H9 (cell line): ENCODE measurements around the gene OVAAL. TPM values are rescaled to one million over a fixed set of nuclear protein-coding genes. Genes with fewer than 3 reads are reported as not detected.

ENCODE experiments used
- DNase-seq: peaks from one replicate; pipeline ENCODE4 v3.0.0-alpha.2; 2017
- H2AFZ ChIP-seq: one replicate; pipeline ENCODE4 v1.6.1; 2013; ENCODE audit warnings: mild to moderate bottlenecking, low read length, control low read depth, moderate library complexity
- H2AK5ac ChIP-seq: 2 replicates; pipeline ENCODE4 v1.6.1; 2013; ENCODE audit warnings: low read length, control low read depth, mixed read lengths; ENCODE audit not compliant: insufficient read length
- H2BK120ac ChIP-seq: one replicate; pipeline ENCODE4 v1.6.1; 2013; ENCODE audit warnings: low read depth, mild to moderate bottlenecking, low read length, control low read depth, inconsistent platforms; ENCODE audit not compliant: poor library complexity, severe bottlenecking
- H2BK12ac ChIP-seq: 2 replicates; pipeline ENCODE4 v1.6.1; 2013; ENCODE audit warnings: low read length, control low read depth, mixed read lengths, low read depth; ENCODE audit not compliant: insufficient read length
- H2BK15ac ChIP-seq: 2 replicates; pipeline ENCODE4 v1.6.1; 2013; ENCODE audit warnings: low read depth, low read length, control low read depth
- H2BK20ac ChIP-seq: one replicate; pipeline ENCODE4 v1.6.1; 2013; ENCODE audit warnings: low read depth, mild to moderate bottlenecking, low read length, control low read depth, inconsistent platforms; ENCODE audit not compliant: poor library complexity, severe bottlenecking
- H2BK5ac ChIP-seq: 2 replicates; pipeline ENCODE4 v1.6.1; 2013; ENCODE audit warnings: low read length, control low read depth, mixed read lengths; ENCODE audit not compliant: insufficient read length
- H3K14ac ChIP-seq: 2 replicates; pipeline ENCODE4 v1.6.1; 2013; ENCODE audit warnings: low read length, control low read depth; ENCODE audit not compliant: insufficient read depth
- H3K18ac ChIP-seq: 2 replicates; pipeline ENCODE4 v1.6.1; 2013; ENCODE audit warnings: low read depth, mild to moderate bottlenecking, mixed read lengths, low read length, control low read depth; ENCODE audit not compliant: insufficient read length
- H3K23ac ChIP-seq: 2 replicates; pipeline ENCODE4 v1.6.1; 2013; ENCODE audit warnings: low read length, control low read depth, mixed read lengths, low read depth; ENCODE audit not compliant: insufficient read length
- H3K23me2 ChIP-seq: 2 replicates; pipeline ENCODE4 v1.6.1; 2013; ENCODE audit warnings: low read depth, mild to moderate bottlenecking, mixed read lengths, low read length, control low read depth; ENCODE audit not compliant: insufficient read length, poor library complexity, severe bottlenecking
- H3K27ac ChIP-seq: 2 replicates; pipeline ENCODE4 v1.5.1; 2013; ENCODE audit warnings: low read length, control low read depth, mixed read lengths, low read depth; ENCODE audit not compliant: insufficient read length
- H3K27me3 ChIP-seq: 2 replicates; pipeline ENCODE4 v1.6.1; 2013; ENCODE audit warnings: low read length, control low read depth, inconsistent platforms; ENCODE audit not compliant: insufficient read depth
- H3K4ac ChIP-seq: 2 replicates; pipeline ENCODE4 v1.6.1; 2013; ENCODE audit warnings: low read depth, mild to moderate bottlenecking, control low read depth, inconsistent platforms, low read length, moderate library complexity
- H3K4me1 ChIP-seq: 2 replicates; pipeline ENCODE4 v1.6.1; 2013; ENCODE audit warnings: low read length, control low read depth, inconsistent platforms; ENCODE audit not compliant: insufficient read depth
- H3K4me2 ChIP-seq: 2 replicates; pipeline ENCODE4 v1.6.1; 2013; ENCODE audit warnings: low read length, control low read depth, mixed read lengths; ENCODE audit not compliant: insufficient read length, insufficient read depth
- H3K56ac ChIP-seq: 2 replicates; pipeline ENCODE4 v1.6.1; 2013; ENCODE audit warnings: low read depth, mild to moderate bottlenecking, mixed read lengths, low read length, control low read depth; ENCODE audit not compliant: insufficient read length
- H3K79me1 ChIP-seq: 2 replicates; pipeline ENCODE4 v1.6.1; 2013; ENCODE audit warnings: low read depth, mild to moderate bottlenecking, moderate library complexity, low read length, control low read depth, inconsistent platforms; ENCODE audit not compliant: insufficient read depth, poor library complexity, severe bottlenecking
- H3K79me2 ChIP-seq: 2 replicates; pipeline ENCODE4 v1.6.1; 2013; ENCODE audit warnings: low read length, control low read depth, inconsistent platforms; ENCODE audit not compliant: insufficient read depth
- H3K9ac ChIP-seq: 2 replicates; pipeline ENCODE4 v1.6.1; 2013; ENCODE audit warnings: low read length, control low read depth, mixed read lengths; ENCODE audit not compliant: insufficient read length; ENCODE audit errors: extremely low read depth
- H3K9me3 ChIP-seq: one replicate; pipeline ENCODE4 v1.6.1; 2013; ENCODE audit warnings: low read depth, low read length, inconsistent platforms; ENCODE audit not compliant: control insufficient read depth
- H3T11ph ChIP-seq: one replicate; pipeline ENCODE4 v1.6.1; 2013; ENCODE audit warnings: mild to moderate bottlenecking, low read length, control low read depth, inconsistent platforms
- H4K20me1 ChIP-seq: one replicate; pipeline ENCODE4 v1.6.1; 2013; ENCODE audit not compliant: control insufficient read depth, insufficient read length, insufficient read depth
- H4K5ac ChIP-seq: 2 replicates; pipeline ENCODE4 v1.6.1; 2013; ENCODE audit warnings: low read depth, mild to moderate bottlenecking, mixed read lengths, low read length, control low read depth; ENCODE audit not compliant: insufficient read length
- H4K8ac ChIP-seq: replicated peaks from 2 replicates; pipeline ENCODE4 v1.6.1; 2013; ENCODE audit warnings: low read length, control low read depth, mixed read lengths, low read depth; ENCODE audit not compliant: insufficient read length
- H4K91ac ChIP-seq: 2 replicates; pipeline ENCODE4 v1.6.1; 2013; ENCODE audit warnings: low read depth, mild to moderate bottlenecking, moderate library complexity, mixed read lengths, low read length, control low read depth; ENCODE audit not compliant: insufficient read length
- H3K27ac Mint-ChIP-seq, 3 experiments: 2 replicates in 2 of 3; 3 replicates in 1 of 3; pipeline ENCODE4 v1.8.0; 2020 to 2021; ENCODE audit warnings: mixed read lengths in 3 of 3, mild to moderate bottlenecking in 1 of 3, moderate library complexity in 1 of 3
- H3K27me3 Mint-ChIP-seq: 2 replicates; pipeline ENCODE4 v1.8.0; 2021; ENCODE audit warnings: low read depth, mild to moderate bottlenecking, moderate library complexity, mixed read lengths
- H3K36me3 Mint-ChIP-seq, 3 experiments: 2 replicates in 2 of 3; 3 replicates in 1 of 3; pipeline ENCODE4 v1.8.0; 2020 to 2021; ENCODE audit warnings: low read depth in 3 of 3, mixed read lengths in 3 of 3; ENCODE audit not compliant: insufficient read depth in 1 of 3
- H3K4me1 Mint-ChIP-seq, 2 experiments: 2 replicates each; pipeline ENCODE4 v1.8.0; 2020; ENCODE audit warnings: mixed read lengths in 2 of 2
- H3K4me3 Mint-ChIP-seq, 2 experiments: 2 replicates in 1 of 2; 3 replicates in 1 of 2; pipeline ENCODE4 v1.8.0; 2020 to 2021; ENCODE audit warnings: mild to moderate bottlenecking in 2 of 2, mixed read lengths in 2 of 2, moderate library complexity in 1 of 2
- H3K9me3 Mint-ChIP-seq, 2 experiments: 2 replicates in 1 of 2; 3 replicates in 1 of 2; pipeline ENCODE4 v1.8.0; 2020; ENCODE audit warnings: mild to moderate bottlenecking in 2 of 2, mixed read lengths in 2 of 2, moderate library complexity in 1 of 2
- WGBS: extraction: QIAGEN DNeasy Blood & Tissue Kit; methylation state at CpG from one replicate; pipeline ENCODE4 v1.1.7; 2013; ENCODE audit warnings: missing lambda C conversion rate, low lambda C conversion rate, mixed read lengths; ENCODE audit not compliant: insufficient read length; ENCODE audit errors: extremely low coverage; 5-methylcytosine and 5-hydroxymethylcytosine counted together
- total RNA-seq: library from RNA; stranded (reverse); gene quantifications from 2 replicates; pipeline ENCODE4 v1.2.1, GENCODE V29; 2021
- TF ChIP-seq, protein P1 (sequence below): fragments of 200-600 bp; sonication (generic); conservative IDR thresholded peaks from 3 replicates; pipeline ENCODE4 v1.8.0; 2021; ENCODE audit warnings: antibody characterized with exemption, mild to moderate bottlenecking

Gene OVAAL
- total RNA-seq, 1 experiment from 2014 or later: not detected

DNA sequence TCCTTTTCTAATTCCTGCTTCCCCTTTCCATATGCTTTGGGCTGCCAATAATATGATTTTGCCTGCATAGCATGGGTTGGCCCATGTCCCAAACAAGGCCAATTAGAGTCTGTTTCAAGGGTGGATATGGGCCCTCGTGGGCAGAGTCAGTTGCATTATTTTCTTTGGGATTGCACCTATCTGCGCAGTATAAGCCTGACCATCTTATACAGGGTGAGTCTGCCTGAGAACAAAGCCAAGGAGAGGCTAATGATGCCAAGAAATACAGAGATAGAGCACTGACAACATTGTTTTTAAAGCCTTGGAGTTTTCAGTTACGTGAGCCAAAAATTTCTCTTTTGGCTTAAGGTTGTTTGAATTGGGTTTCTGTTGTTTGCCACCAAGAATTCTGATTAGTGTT lies 18.6 kb downstream of the OVAAL start:
- Histone ChIP-seq H2BK120ac (no peak overlapping the region), H3K23me2 (no peaks in the 10 kb centered on the region)
- DNase-seq: no peak

More for the DNA sequence above, 18.6 kb downstream of the OVAAL start:
- Histone ChIP-seq H2BK5ac (no peak overlapping the region), H2BK15ac (no peak overlapping the region), H3K14ac (no peak overlapping the region), H3K23ac (no peak overlapping the region), H3K56ac (no peak overlapping the region), H3K9me3 (no peaks in the 10 kb centered on the region), H3K4me1 (no peaks in the 10 kb centered on the region), H4K5ac (no peak overlapping the region), H4K20me1 (no peaks in the 10 kb centered on the region), H4K8ac (no peak overlapping the region), H3K4me2 (no peak overlapping the region), H2AK5ac (no peak overlapping the region), H3K27me3 (no peaks in the 10 kb centered on the region), H3K79me1 (no peaks in the 10 kb centered on the region), H3K79me2 (no peaks in the 10 kb centered on the region), H2BK12ac (no peak overlapping the region), H2BK20ac (no peak overlapping the region), H3K27ac (no peak overlapping the region), H2AFZ (no peak overlapping the region), H3K18ac (no peak overlapping the region), H3T11ph (no peak overlapping the region), H4K91ac (no peak overlapping the region), H3K9ac (no peak overlapping the region), H3K4ac (no peak overlapping the region)
- H3K4me1 Mint-ChIP-seq: 0 out of 4 replicates have a peak, but pooled peaks cover 0 to 3% of the 10 kb centered on the region in 2 experiments
- H3K4me3 Mint-ChIP-seq: no peak overlapping the region
- no peaks in the 10 kb centered on the region for H3K9me3 Mint-ChIP-seq
- H3K27me3 Mint-ChIP-seq: peaks cover 2% of the 10 kb centered on the region; the same call in 1 of the 2 replicates
- TF ChIP-seq, protein P1, sequence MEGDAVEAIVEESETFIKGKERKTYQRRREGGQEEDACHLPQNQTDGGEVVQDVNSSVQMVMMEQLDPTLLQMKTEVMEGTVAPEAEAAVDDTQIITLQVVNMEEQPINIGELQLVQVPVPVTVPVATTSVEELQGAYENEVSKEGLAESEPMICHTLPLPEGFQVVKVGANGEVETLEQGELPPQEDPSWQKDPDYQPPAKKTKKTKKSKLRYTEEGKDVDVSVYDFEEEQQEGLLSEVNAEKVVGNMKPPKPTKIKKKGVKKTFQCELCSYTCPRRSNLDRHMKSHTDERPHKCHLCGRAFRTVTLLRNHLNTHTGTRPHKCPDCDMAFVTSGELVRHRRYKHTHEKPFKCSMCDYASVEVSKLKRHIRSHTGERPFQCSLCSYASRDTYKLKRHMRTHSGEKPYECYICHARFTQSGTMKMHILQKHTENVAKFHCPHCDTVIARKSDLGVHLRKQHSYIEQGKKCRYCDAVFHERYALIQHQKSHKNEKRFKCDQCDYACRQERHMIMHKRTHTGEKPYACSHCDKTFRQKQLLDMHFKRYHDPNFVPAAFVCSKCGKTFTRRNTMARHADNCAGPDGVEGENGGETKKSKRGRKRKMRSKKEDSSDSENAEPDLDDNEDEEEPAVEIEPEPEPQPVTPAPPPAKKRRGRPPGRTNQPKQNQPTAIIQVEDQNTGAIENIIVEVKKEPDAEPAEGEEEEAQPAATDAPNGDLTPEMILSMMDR: no peak
- WGBS: no CpG with 5 or more reads among the region's 3 CpGs
- H3K27ac Mint-ChIP-seq: no peak overlapping the region
- H3K36me3 Mint-ChIP-seq: no peaks in the 10 kb centered on the region
